Measurements from ENCODE around the gene MCF2L. TPM values are rescaled to one million over a fixed set of nuclear protein-coding genes. Genes with fewer than 3 reads are reported as not detected.
"Not testable (repeated sequence)": the region's sequence is repeated elsewhere in the genome, so short reads cannot be mapped to it uniquely, and the experiment has no call there.

The MCF2L gene
- total and polyA plus RNA-seq, 7 experiments from 2014 or later, result 0.51 to 32.6 (median 19.7) TPM

DNA sequence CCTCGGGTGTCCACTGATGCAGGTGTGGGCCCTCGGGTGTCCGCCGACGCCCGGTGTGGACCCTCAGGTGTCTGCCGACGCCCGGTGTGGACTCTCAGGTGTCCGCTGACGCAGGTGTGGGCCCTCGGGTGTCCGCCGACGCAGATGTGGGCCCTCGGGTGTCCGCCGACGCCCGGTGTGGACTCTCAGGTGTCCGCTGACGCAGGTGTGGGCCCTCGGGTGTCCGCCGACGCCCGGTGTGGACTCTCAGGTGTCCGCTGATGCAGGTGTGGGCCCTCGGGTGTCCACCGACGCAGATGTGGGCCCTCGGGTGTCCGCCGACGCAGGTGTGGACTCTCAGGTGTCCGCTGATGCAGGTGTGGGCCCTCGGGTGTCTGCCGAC, 61.2 kb downstream of the MCF2L start:
- H3K27ac Mint-ChIP-seq; DNase-seq; H3K9me3 Mint-ChIP-seq; intact Hi-C loops (cut with micrococcal nuclease); H3K27me3 Mint-ChIP-seq; ATAC-seq; H3K36me3 ChIP-seq (ENCODE audit: control insufficient read depth in 2 of 3, insufficient read depth in 3 of 3, low read length in 3 of 3); H3K4me1 ChIP-seq (ENCODE audit: control insufficient read depth in 2 of 2, insufficient read depth in 2 of 2, low read length in 2 of 2); POLR2A ChIA-PET; H3K4me1 Mint-ChIP-seq; H3K4me3 ChIP-seq (ENCODE audit: low read length); H3K27ac ChIP-seq (ENCODE audit: low read depth, low read length); H3K27me3 ChIP-seq (ENCODE audit: control insufficient read depth in 2 of 2, insufficient read depth in 2 of 2, low read length in 2 of 2); H3K36me3 Mint-ChIP-seq; H3K4me3 Mint-ChIP-seq; H3K9me3 ChIP-seq (ENCODE audit: control insufficient read depth in 2 of 3, low read length in 3 of 3): not testable (repeated sequence)
- CTCF ChIA-PET, result interaction anchor here (1.1 to 5.8 kb wide), 4 partner anchors 60 to 87 kb away, joined by 3 to 31 read pairs (median 4); no protein-coding TSS in a partner anchor

DNA sequence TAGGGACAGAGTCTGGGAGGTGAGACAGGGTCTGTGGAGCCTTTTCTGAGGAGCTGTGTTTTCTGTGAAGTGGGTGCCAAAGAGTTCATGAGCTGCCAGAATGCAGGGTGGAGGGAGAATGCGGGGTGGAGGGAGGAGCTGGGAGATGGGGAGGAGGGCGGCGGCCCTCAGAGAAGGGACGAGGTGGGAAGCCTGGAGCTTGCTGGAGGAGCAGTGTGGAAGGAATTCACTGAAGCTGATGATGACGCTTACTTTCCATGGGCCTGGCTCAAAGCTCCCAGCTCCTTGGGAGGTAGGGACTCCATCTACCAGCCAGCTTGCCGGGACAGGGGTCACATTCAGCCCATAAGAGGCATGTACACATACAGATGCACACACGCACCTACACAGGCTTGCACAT, 62.5 kb downstream of the MCF2L start:
- Histone ChIP-seq H3K36me3 (ENCODE audit: control insufficient read depth in 2 of 3, insufficient read depth in 3 of 3, low read length in 3 of 3) (no peaks in the 10 kb centered on the region), H3K4me3 (ENCODE audit: low read length) (no peak overlapping the region), H3K27ac (ENCODE audit: low read depth, low read length) (no peak overlapping the region), H3K9me3 (ENCODE audit: control insufficient read depth in 2 of 3, low read length in 3 of 3) (no peaks in the 10 kb centered on the region), H3K4me1 (ENCODE audit: control insufficient read depth in 2 of 2, insufficient read depth in 2 of 2, low read length in 2 of 2) (no peaks in the 10 kb centered on the region), H3K27me3 (ENCODE audit: control insufficient read depth in 2 of 2, insufficient read depth in 2 of 2, low read length in 2 of 2) (no peaks in the 10 kb centered on the region)
- no peak for ATAC-seq
- no peak overlapping the region for H3K4me3 Mint-ChIP-seq
- H3K9me3 Mint-ChIP-seq, result no peaks in the 10 kb centered on the region
- H3K4me1 Mint-ChIP-seq, result peaks cover 0 to 7% (median 0%) of the 10 kb centered on the region in 7 donors
- peak overlapping the region in 2 of 9 donors; percentile 61 to 66 for H3K27ac Mint-ChIP-seq
- intact Hi-C loops (cut with micrococcal nuclease), result no loop called here
- CTCF ChIA-PET, result interaction anchor here (0.7 to 5.8 kb wide), 3 partner anchors 28 to 88 kb away, joined by 3 to 31 read pairs (median 6); no protein-coding TSS in a partner anchor
- H3K36me3 Mint-ChIP-seq, result peaks cover 0 to 13% (median 0%) of the 10 kb centered on the region in 5 donors
- no peak for DNase-seq
- H3K27me3 Mint-ChIP-seq, result no peaks in the 10 kb centered on the region
- POLR2A ChIA-PET, result no interaction called here

DNA sequence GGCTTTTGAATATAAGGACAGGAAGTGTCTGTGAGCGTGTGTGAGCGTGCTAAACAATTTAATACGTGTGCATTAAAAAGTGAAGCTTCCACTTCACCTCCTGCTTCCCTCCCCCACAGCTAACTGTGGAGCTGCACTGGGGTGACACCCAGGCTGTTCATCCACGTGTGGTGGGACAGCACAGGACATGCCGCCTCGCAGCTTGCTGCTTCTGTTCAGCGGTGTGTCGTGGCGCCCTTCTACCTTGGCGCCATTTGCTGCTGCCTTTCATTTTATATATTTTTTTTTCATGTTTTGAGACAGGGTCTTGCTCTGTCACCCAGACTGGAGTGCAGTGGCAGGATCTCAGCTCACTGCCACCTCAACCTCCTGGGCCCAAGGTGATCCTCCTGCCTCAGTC, 63.3 kb downstream of the MCF2L start:
- POLR2A ChIA-PET, result no interaction called here
- Mint-ChIP-seq H3K27ac (no peak overlapping the region), H3K9me3 (no peaks in the 10 kb centered on the region), H3K4me1 (peaks cover 0 to 7% (median 0%) of the 10 kb centered on the region in 7 donors), H3K4me3 (no peak overlapping the region), H3K36me3 (peaks cover 0 to 19% (median 0%) of the 10 kb centered on the region in 5 donors), H3K27me3 (no peaks in the 10 kb centered on the region)
- ATAC-seq, result no peak
- no peaks in the 10 kb centered on the region for H3K4me1 ChIP-seq (ENCODE audit: control insufficient read depth in 2 of 2, insufficient read depth in 2 of 2, low read length in 2 of 2)
- H3K27ac ChIP-seq (ENCODE audit: low read depth, low read length), result no peak overlapping the region
- intact Hi-C loops (cut with micrococcal nuclease), result no loop called here
- no peaks in the 10 kb centered on the region for H3K9me3 ChIP-seq (ENCODE audit: control insufficient read depth in 2 of 3, low read length in 3 of 3)
- CTCF ChIA-PET, result interaction anchor here (5.8 kb wide), 1 partner anchor 89 kb away, joined by 31 read pairs; no protein-coding TSS in a partner anchor
- no peaks in the 10 kb centered on the region for H3K36me3 ChIP-seq (ENCODE audit: control insufficient read depth in 2 of 3, insufficient read depth in 3 of 3, low read length in 3 of 3)
- no peak for DNase-seq
- H3K27me3 ChIP-seq (ENCODE audit: control insufficient read depth in 2 of 2, insufficient read depth in 2 of 2, low read length in 2 of 2), result no peaks in the 10 kb centered on the region
- H3K4me3 ChIP-seq (ENCODE audit: low read length), result no peak overlapping the region

DNA sequence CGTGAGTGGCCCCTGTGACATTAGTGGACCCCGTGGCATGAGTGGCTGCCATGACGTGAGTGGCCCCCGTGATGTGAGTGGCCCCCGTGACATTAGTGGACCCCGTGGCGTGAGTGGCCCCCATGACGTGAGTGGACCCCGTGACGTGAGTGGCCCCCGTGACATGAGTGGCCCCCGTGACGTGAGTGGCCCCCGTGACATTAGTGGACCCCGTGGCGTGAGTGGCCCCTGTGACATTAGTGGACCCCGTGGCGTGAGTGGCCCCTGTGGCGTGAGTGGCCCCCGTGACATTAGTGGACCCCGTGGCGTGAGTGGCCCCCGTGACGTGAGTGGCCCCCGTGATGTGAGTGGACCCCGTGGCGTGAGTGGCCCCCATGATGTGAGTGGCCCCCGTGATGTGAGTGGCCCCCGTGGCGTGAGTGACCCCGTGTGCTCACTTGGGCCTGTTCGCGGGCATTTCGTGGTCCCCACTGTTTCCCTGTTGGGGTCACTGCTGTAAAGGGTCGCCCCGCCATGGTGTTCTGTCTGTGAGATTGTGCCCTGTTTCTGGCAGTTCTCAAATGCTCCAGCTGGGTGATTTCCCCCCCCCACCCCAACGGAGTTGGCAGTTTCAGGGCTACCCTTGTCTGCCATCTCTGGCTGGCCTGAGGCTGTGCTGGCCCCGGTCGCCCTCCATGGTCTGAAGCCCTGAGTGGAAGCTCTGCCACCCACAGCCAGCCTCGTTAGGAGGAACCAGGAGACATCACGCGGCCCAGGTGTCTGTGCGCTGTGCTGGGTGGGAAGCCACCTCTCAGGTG, 64.2 kb downstream of the MCF2L start:
- H3K9me3 ChIP-seq (ENCODE audit: control insufficient read depth in 2 of 3, low read length in 3 of 3), result no peaks in the 10 kb centered on the region
- H3K27ac ChIP-seq (ENCODE audit: low read depth, low read length), result no peak overlapping the region
- Mint-ChIP-seq H3K4me3 (no peak overlapping the region), H3K27me3 (no peaks in the 10 kb centered on the region), H3K4me1 (peaks cover 0 to 7% (median 0%) of the 10 kb centered on the region in 7 donors), H3K9me3 (no peaks in the 10 kb centered on the region), H3K27ac (no peak overlapping the region), H3K36me3 (peaks cover 0 to 19% (median 5%) of the 10 kb centered on the region in 5 donors)
- H3K27me3 ChIP-seq (ENCODE audit: control insufficient read depth in 2 of 2, insufficient read depth in 2 of 2, low read length in 2 of 2), result no peaks in the 10 kb centered on the region
- H3K4me1 ChIP-seq (ENCODE audit: control insufficient read depth in 2 of 2, insufficient read depth in 2 of 2, low read length in 2 of 2), result no peaks in the 10 kb centered on the region
- H3K4me3 ChIP-seq (ENCODE audit: low read length), result no peak overlapping the region
- intact Hi-C loops (cut with micrococcal nuclease), result no loop called here
- DNase-seq (no peak), ATAC-seq (no peak)
- POLR2A ChIA-PET, result no interaction called here
- no peaks in the 10 kb centered on the region for H3K36me3 ChIP-seq (ENCODE audit: control insufficient read depth in 2 of 3, insufficient read depth in 3 of 3, low read length in 3 of 3)
- CTCF ChIA-PET, result no interaction called here

DNA sequence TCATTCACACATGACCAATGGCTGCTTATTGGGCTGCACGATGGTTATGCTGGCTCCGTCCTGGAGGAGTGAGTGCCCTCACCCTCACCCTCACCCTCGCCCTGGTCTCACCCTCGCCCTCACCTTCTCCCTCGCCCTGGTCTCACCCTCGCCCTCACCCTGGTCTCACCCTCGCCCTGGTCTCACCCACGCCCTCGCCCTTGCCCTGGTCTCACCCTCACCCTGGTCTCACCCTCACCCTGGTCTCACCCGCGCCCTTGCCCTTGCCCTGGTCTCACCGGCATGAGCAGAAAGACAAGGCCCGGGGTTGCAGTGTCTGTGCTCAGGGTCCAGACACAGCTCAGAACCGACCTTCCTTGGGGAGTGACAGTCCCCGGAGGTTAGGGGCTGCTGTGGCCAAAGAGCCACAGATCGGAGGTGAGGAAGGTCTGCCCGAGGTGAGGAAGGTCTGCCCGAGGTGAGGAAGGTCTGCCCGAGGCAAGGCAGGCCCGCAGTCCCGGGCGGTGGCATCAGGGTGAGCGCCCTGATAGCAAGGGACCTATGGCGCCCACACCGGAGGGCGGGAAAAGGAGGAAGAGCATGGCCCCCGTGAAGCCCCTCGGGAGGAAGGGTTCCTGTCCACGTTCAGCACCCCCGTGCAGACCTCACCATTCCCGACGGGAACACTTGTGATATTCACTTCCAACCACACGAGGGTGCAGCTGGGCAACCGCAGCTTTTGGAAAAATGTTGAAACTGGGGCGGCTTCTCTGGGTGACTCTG, 65.6 kb downstream of the MCF2L start:
- ChIA-PET POLR2A (no interaction called here), CTCF (no interaction called here)
- H3K9me3 Mint-ChIP-seq, result no peaks in the 10 kb centered on the region

DNA sequence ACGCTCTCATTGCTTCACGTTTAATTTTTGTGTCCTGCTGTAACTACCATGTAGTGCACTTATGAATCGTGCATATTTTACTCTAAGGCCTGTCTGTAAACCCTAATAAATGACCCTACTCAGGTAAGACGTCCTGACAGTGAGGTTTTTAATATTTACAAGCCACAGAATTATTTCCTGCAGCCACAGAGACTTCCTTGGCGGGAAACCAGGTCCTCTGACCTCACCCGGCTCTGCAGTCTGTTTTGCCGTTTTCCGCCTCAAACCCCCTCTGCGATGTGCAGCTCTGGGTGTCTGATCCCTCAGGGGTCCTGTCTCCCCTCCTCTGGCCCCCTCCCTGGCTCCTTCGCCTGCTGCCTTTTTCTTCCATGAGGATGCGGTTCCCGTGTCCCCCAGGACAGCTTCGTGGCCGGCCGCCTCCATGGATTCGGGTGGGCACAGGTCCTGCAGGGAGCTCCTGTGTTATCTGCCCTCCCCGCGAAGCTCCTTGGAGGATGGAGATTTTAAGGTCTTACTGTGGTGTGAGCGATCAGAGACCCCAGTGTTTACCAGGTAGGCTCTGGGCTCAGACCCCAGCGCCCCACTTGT, 66.3 kb downstream of the MCF2L start:
- Histone ChIP-seq H3K27me3 (ENCODE audit: control insufficient read depth in 2 of 2, insufficient read depth in 2 of 2, low read length in 2 of 2) (no peaks in the 10 kb centered on the region), H3K9me3 (ENCODE audit: control insufficient read depth in 2 of 3, low read length in 3 of 3) (no peaks in the 10 kb centered on the region), H3K36me3 (ENCODE audit: control insufficient read depth in 2 of 3, insufficient read depth in 3 of 3, low read length in 3 of 3) (no peaks in the 10 kb centered on the region), H3K4me1 (ENCODE audit: control insufficient read depth in 2 of 2, insufficient read depth in 2 of 2, low read length in 2 of 2) (no peaks in the 10 kb centered on the region), H3K4me3 (ENCODE audit: low read length) (no peak overlapping the region), H3K27ac (ENCODE audit: low read depth, low read length) (no peak overlapping the region)
- no peak for ATAC-seq
- Mint-ChIP-seq H3K27me3 (no peaks in the 10 kb centered on the region), H3K36me3 (peaks cover 0 to 23% (median 5%) of the 10 kb centered on the region in 5 donors), H3K27ac (no peak overlapping the region), H3K4me3 (no peak overlapping the region), H3K9me3 (no peaks in the 10 kb centered on the region), H3K4me1 (peaks cover 0 to 7% (median 0%) of the 10 kb centered on the region in 7 donors)
- CTCF ChIA-PET, result no interaction called here
- DNase-seq, result no peak
- POLR2A ChIA-PET, result no interaction called here
- intact Hi-C loops (cut with micrococcal nuclease), result no loop called here

More for the DNA sequence above, 65.6 kb downstream of the MCF2L start:
- Histone ChIP-seq H3K27me3 (ENCODE audit: control insufficient read depth in 2 of 2, insufficient read depth in 2 of 2, low read length in 2 of 2) (no peaks in the 10 kb centered on the region), H3K4me3 (ENCODE audit: low read length) (no peak overlapping the region), H3K36me3 (ENCODE audit: control insufficient read depth in 2 of 3, insufficient read depth in 3 of 3, low read length in 3 of 3) (no peaks in the 10 kb centered on the region), H3K9me3 (ENCODE audit: control insufficient read depth in 2 of 3, low read length in 3 of 3) (no peaks in the 10 kb centered on the region), H3K27ac (ENCODE audit: low read depth, low read length) (no peak overlapping the region), H3K4me1 (ENCODE audit: control insufficient read depth in 2 of 2, insufficient read depth in 2 of 2, low read length in 2 of 2) (no peaks in the 10 kb centered on the region)
- Mint-ChIP-seq H3K4me3 (no peak overlapping the region), H3K36me3 (peaks cover 0 to 23% (median 5%) of the 10 kb centered on the region in 5 donors), H3K27me3 (no peaks in the 10 kb centered on the region), H3K4me1 (peaks cover 0 to 7% (median 0%) of the 10 kb centered on the region in 7 donors), H3K27ac (no peak overlapping the region)
- ATAC-seq, result no peak
- DNase-seq, result no peak
- intact Hi-C loops (cut with micrococcal nuclease), result no loop called here

Measured in naive thymus-derived CD4-positive, alpha-beta T cell (primary cell).